GM19035 (cell line): ENCODE measurements around the gene MAPKAP1.

Experiments
- ATAC-seq: cut with Tn5 transposase; IDR thresholded peaks from one replicate; pipeline ENCODE4 v1.9.1; 2021; ENCODE audit not compliant: unreplicated experiment

The MAPKAP1 gene

GRCh38 chr9:125435776-125436612 is 271.0 kb downstream of the MAPKAP1 start:
- no peak for ATAC-seq

GRCh38 chr9:125434986-125435775 is 271.8 kb downstream of the MAPKAP1 start:
- no peak for ATAC-seq

- no peak for ATAC-seq
These were observed 273.5 kb downstream of the MAPKAP1 start for GRCh38 chr9:125433461-125434011.

GRCh38 chr9:125432715-125433385 is 274.2 kb downstream of the MAPKAP1 start:
- ATAC-seq = no peak

GRCh38 chr9:125431741-125432271 is 275.2 kb downstream of the MAPKAP1 start:
- ATAC-seq = no peak

GRCh38 chr9:125431012-125431305 is 276.0 kb downstream of the MAPKAP1 start:
- no peak for ATAC-seq

- no peak for ATAC-seq
These were observed 276.6 kb downstream of the MAPKAP1 start for GRCh38 chr9:125430161-125431011.

GRCh38 chr9:125429476-125430160 is 277.4 kb downstream of the MAPKAP1 start:
- ATAC-seq = no peak

- ATAC-seq = no peak
These were observed 278.0 kb downstream of the MAPKAP1 start for GRCh38 chr9:125428902-125429467.

GRCh38 chr9:125428060-125428901 is 278.7 kb downstream of the MAPKAP1 start:
- no peak for ATAC-seq

GRCh38 chr9:125427556-125427955 is 279.5 kb downstream of the MAPKAP1 start:
- no peak for ATAC-seq

GRCh38 chr9:125426926-125427325 is 280.1 kb downstream of the MAPKAP1 start:
- no peak for ATAC-seq

GRCh38 chr9:125425901-125426515 is 281.0 kb downstream of the MAPKAP1 start:
- no peak for ATAC-seq

GRCh38 chr9:125425170-125425897 is 281.7 kb downstream of the MAPKAP1 start:
- ATAC-seq = no peak

- ATAC-seq = no peak
These were observed 283.0 kb downstream of the MAPKAP1 start for GRCh38 chr9:125423964-125424363.

- no peak for ATAC-seq
These were observed 284.2 kb downstream of the MAPKAP1 start for GRCh38 chr9:125422853-125423252.

GRCh38 chr9:125421591-125422181 is 285.3 kb downstream of the MAPKAP1 start:
- no peak for ATAC-seq
